ENCODE data around the gene RPS27.
"Not testable (repeated sequence)": the region's sequence is repeated elsewhere in the genome, so short reads cannot be mapped to it uniquely, and the experiment has no call there.

Gene RPS27

DNA sequence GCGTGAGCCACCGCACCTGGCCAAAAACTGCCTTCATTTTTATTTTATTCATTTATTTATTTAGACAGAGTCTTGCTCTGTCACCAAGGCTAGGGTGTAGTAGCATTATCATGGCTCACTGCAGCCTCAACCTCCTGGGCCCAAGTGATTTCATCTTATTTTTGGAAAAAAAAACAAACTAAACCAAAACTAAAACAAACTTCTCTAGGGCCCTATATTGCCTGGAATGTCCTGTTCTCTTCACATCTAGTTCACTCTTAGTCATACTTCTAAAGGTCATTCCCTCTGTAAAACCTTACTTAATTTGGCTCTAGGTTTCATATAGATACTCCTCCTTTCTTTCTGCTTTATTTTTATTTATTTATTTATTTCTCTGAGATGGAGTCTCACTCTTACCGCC is 15.6 kb downstream of the RPS27 start:
- TF ChIP-seq PATZ1 (CRISPR knock-in tag; IDR thresholded peaks at IDR 0.05; ENCODE audit: borderline replicate concordance), result no peak
- no peak for TF ChIP-seq BACH2 (CRISPR knock-in tag; IDR thresholded peaks at IDR 0.05; ENCODE audit: borderline replicate concordance)
- TF ChIP-seq, protein P1, sequence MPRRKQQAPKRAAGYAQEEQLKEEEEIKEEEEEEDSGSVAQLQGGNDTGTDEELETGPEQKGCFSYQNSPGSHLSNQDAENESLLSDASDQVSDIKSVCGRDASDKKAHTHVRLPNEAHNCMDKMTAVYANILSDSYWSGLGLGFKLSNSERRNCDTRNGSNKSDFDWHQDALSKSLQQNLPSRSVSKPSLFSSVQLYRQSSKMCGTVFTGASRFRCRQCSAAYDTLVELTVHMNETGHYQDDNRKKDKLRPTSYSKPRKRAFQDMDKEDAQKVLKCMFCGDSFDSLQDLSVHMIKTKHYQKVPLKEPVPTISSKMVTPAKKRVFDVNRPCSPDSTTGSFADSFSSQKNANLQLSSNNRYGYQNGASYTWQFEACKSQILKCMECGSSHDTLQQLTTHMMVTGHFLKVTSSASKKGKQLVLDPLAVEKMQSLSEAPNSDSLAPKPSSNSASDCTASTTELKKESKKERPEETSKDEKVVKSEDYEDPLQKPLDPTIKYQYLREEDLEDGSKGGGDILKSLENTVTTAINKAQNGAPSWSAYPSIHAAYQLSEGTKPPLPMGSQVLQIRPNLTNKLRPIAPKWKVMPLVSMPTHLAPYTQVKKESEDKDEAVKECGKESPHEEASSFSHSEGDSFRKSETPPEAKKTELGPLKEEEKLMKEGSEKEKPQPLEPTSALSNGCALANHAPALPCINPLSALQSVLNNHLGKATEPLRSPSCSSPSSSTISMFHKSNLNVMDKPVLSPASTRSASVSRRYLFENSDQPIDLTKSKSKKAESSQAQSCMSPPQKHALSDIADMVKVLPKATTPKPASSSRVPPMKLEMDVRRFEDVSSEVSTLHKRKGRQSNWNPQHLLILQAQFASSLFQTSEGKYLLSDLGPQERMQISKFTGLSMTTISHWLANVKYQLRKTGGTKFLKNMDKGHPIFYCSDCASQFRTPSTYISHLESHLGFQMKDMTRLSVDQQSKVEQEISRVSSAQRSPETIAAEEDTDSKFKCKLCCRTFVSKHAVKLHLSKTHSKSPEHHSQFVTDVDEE (CRISPR knock-in tag; IDR thresholded peaks at IDR 0.05), result no peak
- no peak for TF ChIP-seq SNAI2 (CRISPR knock-in tag; IDR thresholded peaks at IDR 0.05)
- TF ChIP-seq PPARA (CRISPR knock-in tag; IDR thresholded peaks at IDR 0.05; ENCODE audit: borderline replicate concordance), result no peak
- ATAC-seq, result no peak

DNA sequence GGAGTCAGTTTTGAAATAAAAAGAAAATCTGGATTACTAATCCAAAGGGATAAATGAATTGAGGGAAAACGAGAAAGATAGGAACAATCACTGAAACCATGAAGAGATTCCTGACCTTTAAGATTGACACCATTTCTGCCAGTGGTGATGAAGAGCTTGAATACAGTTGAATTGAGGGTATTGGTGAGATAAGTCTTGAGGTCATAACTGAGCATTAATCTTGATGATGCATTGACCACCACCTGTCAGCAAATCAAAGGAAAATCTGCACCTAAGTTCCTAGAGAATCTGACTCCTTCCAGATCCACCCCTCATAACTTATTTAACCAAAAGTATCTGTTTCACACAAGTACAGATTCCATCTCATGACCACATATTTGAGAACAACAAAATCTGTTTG is 21.6 kb downstream of the RPS27 start:
- TF ChIP-seq PPARA (CRISPR knock-in tag; IDR thresholded peaks at IDR 0.05; ENCODE audit: borderline replicate concordance), result no peak
- no peak for TF ChIP-seq ZFP30 (CRISPR knock-in tag; IDR thresholded peaks at IDR 0.05)
- no peak for TF ChIP-seq SNAI2 (CRISPR knock-in tag; IDR thresholded peaks at IDR 0.05)
- TF ChIP-seq ISL1 (CRISPR knock-in tag; IDR thresholded peaks at IDR 0.05), result no peak
- no peak for TF ChIP-seq RARB (CRISPR knock-in tag; IDR thresholded peaks at IDR 0.05)
- no peak for TF ChIP-seq GLIS3 (CRISPR knock-in tag; IDR thresholded peaks at IDR 0.05)
- no peak for TF ChIP-seq CSDC2 (CRISPR knock-in tag; IDR thresholded peaks at IDR 0.05)
- TF ChIP-seq ZFP3 (CRISPR knock-in tag; IDR thresholded peaks at IDR 0.05), result no peak
- TF ChIP-seq, protein P2, sequence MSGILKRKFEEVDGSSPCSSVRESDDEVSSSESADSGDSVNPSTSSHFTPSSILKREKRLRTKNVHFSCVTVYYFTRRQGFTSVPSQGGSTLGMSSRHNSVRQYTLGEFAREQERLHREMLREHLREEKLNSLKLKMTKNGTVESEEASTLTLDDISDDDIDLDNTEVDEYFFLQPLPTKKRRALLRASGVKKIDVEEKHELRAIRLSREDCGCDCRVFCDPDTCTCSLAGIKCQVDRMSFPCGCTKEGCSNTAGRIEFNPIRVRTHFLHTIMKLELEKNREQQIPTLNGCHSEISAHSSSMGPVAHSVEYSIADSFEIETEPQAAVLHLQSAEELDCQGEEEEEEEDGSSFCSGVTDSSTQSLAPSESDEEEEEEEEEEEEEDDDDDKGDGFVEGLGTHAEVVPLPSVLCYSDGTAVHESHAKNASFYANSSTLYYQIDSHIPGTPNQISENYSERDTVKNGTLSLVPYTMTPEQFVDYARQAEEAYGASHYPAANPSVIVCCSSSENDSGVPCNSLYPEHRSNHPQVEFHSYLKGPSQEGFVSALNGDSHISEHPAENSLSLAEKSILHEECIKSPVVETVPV (CRISPR knock-in tag; IDR thresholded peaks at IDR 0.05), result no peak
- TF ChIP-seq ARNTL (CRISPR knock-in tag; IDR thresholded peaks at IDR 0.05; ENCODE audit: borderline replicate concordance, low read depth), result no peak
- no peak for TF ChIP-seq OSR1 (CRISPR knock-in tag; IDR thresholded peaks at IDR 0.05)
- TF ChIP-seq ESRRG (CRISPR knock-in tag; IDR thresholded peaks at IDR 0.05), result no peak
- TF ChIP-seq ZC3H10 (CRISPR knock-in tag; IDR thresholded peaks at IDR 0.05), result no peak
- no peak for TF ChIP-seq TCF4 (CRISPR knock-in tag; IDR thresholded peaks at IDR 0.05; ENCODE audit: borderline replicate concordance)
- no peak for ATAC-seq

GRCh38 chr1:154012543-154012942 is 22.0 kb downstream of the RPS27 start:
- ATAC-seq, result not testable (repeated sequence)

DNA sequence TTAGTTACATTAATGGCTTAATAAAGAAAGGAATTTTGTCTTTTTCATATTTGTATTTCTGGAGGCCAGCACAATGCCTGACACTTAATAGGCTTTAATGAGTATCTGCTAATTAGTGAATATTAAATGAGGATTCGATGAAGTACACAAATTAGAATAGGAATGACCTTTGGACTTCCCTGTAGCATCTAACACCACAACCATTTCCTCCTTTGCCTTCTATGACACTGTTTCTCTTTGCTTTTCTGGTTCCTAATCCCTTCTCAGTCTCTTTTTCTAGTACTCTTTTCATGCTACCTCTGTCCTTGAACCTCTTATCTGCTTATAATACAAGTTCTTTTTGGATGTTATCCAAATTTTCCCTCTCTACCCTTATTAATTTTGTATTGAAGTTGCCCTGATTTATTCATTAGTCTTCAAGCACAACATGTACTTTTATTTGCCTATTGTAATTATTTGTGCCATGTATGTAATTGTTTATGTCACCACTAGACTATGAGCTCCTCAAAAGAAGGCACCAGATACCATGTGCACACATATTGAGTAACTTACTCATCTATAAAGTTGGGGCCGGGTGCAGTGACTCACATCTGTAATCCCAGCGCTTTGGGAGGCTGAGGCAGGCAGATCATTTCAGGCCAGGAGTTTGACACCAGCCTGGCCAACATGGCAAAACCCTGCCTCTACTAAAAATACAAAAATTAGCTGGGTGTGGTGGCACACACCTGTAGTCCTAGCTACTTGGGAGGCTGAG is 23.8 kb downstream of the RPS27 start:
- ATAC-seq, result peak; percentile 71
- TF ChIP-seq TCF4 (CRISPR knock-in tag; IDR thresholded peaks at IDR 0.05; ENCODE audit: borderline replicate concordance) (no peak), CREB5 (CRISPR knock-in tag; IDR thresholded peaks at IDR 0.05; ENCODE audit: low read depth) (no peak), ZNF565 (CRISPR knock-in tag; conservative IDR thresholded peaks at IDR 0.05; ENCODE audit: low read depth) (no peak), PATZ1 (CRISPR knock-in tag; IDR thresholded peaks at IDR 0.05; ENCODE audit: borderline replicate concordance) (no peak), CSDC2 (CRISPR knock-in tag; IDR thresholded peaks at IDR 0.05) (no peak), TOX (CRISPR knock-in tag; IDR thresholded peaks at IDR 0.05; ENCODE audit: borderline replicate concordance) (no peak), ZFP30 (CRISPR knock-in tag; IDR thresholded peaks at IDR 0.05) (no peak), SNAI2 (CRISPR knock-in tag; IDR thresholded peaks at IDR 0.05) (no peak), BACH2 (CRISPR knock-in tag; IDR thresholded peaks at IDR 0.05; ENCODE audit: borderline replicate concordance) (no peak)
- TF ChIP-seq, protein P1 (CRISPR knock-in tag; IDR thresholded peaks at IDR 0.05), result no peak
- TF ChIP-seq, protein P2 (CRISPR knock-in tag; IDR thresholded peaks at IDR 0.05), result no peak
